ENCODE measurements around the gene SLC2A9. TPM values are rescaled to one million over a fixed set of nuclear protein-coding genes. Genes with fewer than 3 reads are reported as not detected.

The SLC2A9 gene
- total RNA-seq, 4 donors from 2014 or later: 5.6 to 10.5 (median 6.5) TPM

- no peaks in the 10 kb centered on the region for H3K4me1 ChIP-seq
- no peaks in the 10 kb centered on the region for H3K36me3 ChIP-seq
- peaks cover 0 to 13% (median 6%) of the 10 kb centered on the region in 4 donors for H3K9me3 ChIP-seq
- no peak overlapping the region for H3K27ac ChIP-seq (replicated peaks in 1 of 4)
- 88% methylated on average over 9 of the region's 9 CpGs for WGBS
- intact Hi-C loops (cut with DNase I): no loop called here
- no peak overlapping the region for H3K4me3 ChIP-seq
- TF ChIP-seq POLR2A (IDR thresholded peaks at IDR 0.05; ENCODE audit: low read depth) (no peak), POLR2AphosphoS5 (IDR thresholded peaks at IDR 0.05) (no peak), CTCF (IDR thresholded peaks at IDR 0.05) (no peak), EP300 (IDR thresholded peaks at IDR 0.05) (no peak)
- DNase-seq (ENCODE audit: extremely low spot score): no peak
- H3K27me3 ChIP-seq: no peaks in the 10 kb centered on the region
These were observed 175.4 kb downstream of the SLC2A9 start for GRCh38 chr4:9845791-9846493.

- H3K4me1 ChIP-seq: no peaks in the 10 kb centered on the region
- DNase-seq (ENCODE audit: extremely low spot score): peak; percentile 14
- no peak overlapping the region for H3K4me3 ChIP-seq
- H3K27me3 ChIP-seq: no peaks in the 10 kb centered on the region
- H3K27ac ChIP-seq (replicated peaks in 1 of 4): no peak overlapping the region
- intact Hi-C loops (cut with DNase I): no loop called here
- H3K36me3 ChIP-seq: no peaks in the 10 kb centered on the region
- H3K9me3 ChIP-seq: peaks cover 0 to 26% (median 11%) of the 10 kb centered on the region in 4 donors
- TF ChIP-seq POLR2A (IDR thresholded peaks at IDR 0.05; ENCODE audit: low read depth): no peak
- WGBS: 94% methylated on average over 2 of the region's 2 CpGs
These were observed 180.2 kb downstream of the SLC2A9 start for GRCh38 chr4:9841072-9841471.

- no peak for DNase-seq (ENCODE audit: extremely low spot score)
- Histone ChIP-seq H3K4me1 (no peaks in the 10 kb centered on the region), H3K9me3 (peaks cover 0 to 8% (median 3%) of the 10 kb centered on the region in 4 donors), H3K4me3 (no peak overlapping the region), H3K27me3 (no peaks in the 10 kb centered on the region), H3K27ac (replicated peaks in 1 of 4) (no peak overlapping the region), H3K36me3 (no peaks in the 10 kb centered on the region)
- TF ChIP-seq POLR2A (IDR thresholded peaks at IDR 0.05; ENCODE audit: low read depth) (no peak), EP300 (IDR thresholded peaks at IDR 0.05) (no peak), CTCF (IDR thresholded peaks at IDR 0.05) (no peak), POLR2AphosphoS5 (IDR thresholded peaks at IDR 0.05) (no peak)
- 78% methylated on average over 5 of the region's 5 CpGs for WGBS
- intact Hi-C loops (cut with DNase I): no loop called here
These were observed 185.9 kb downstream of the SLC2A9 start for GRCh38 chr4:9835430-9835829.

GRCh38 chr4:9833421-9833820 is 187.9 kb downstream of the SLC2A9 start:
- H3K36me3 ChIP-seq: no peaks in the 10 kb centered on the region
- no peaks in the 10 kb centered on the region for H3K4me1 ChIP-seq
- intact Hi-C loops (cut with DNase I): no loop called here
- H3K27me3 ChIP-seq: no peaks in the 10 kb centered on the region
- WGBS: 89% methylated on average over 3 of the region's 5 CpGs
- H3K9me3 ChIP-seq: no peaks in the 10 kb centered on the region
- H3K27ac ChIP-seq (replicated peaks in 1 of 4): no peak overlapping the region
- no peak for DNase-seq (ENCODE audit: extremely low spot score)
- TF ChIP-seq POLR2A (IDR thresholded peaks at IDR 0.05; ENCODE audit: low read depth) (no peak), CTCF (IDR thresholded peaks at IDR 0.05) (no peak), EP300 (IDR thresholded peaks at IDR 0.05) (no peak), POLR2AphosphoS5 (IDR thresholded peaks at IDR 0.05) (no peak)
- no peak overlapping the region for H3K4me3 ChIP-seq

GRCh38 chr4:9832640-9833039 is 188.7 kb downstream of the SLC2A9 start:
- H3K27ac ChIP-seq (replicated peaks in 1 of 4): no peak overlapping the region
- no peaks in the 10 kb centered on the region for H3K9me3 ChIP-seq
- H3K36me3 ChIP-seq: no peaks in the 10 kb centered on the region
- TF ChIP-seq EP300 (IDR thresholded peaks at IDR 0.05) (no peak), POLR2AphosphoS5 (IDR thresholded peaks at IDR 0.05) (no peak)
- H3K4me1 ChIP-seq: no peaks in the 10 kb centered on the region
- intact Hi-C loops (cut with DNase I): no loop called here
- no peak overlapping the region for H3K4me3 ChIP-seq
- H3K27me3 ChIP-seq: no peaks in the 10 kb centered on the region
- WGBS: 77% methylated on average over 2 of the region's 2 CpGs
- DNase-seq (ENCODE audit: extremely low spot score): no peak

- Histone ChIP-seq H3K4me3 (no peak overlapping the region), H3K9me3 (no peaks in the 10 kb centered on the region), H3K36me3 (no peaks in the 10 kb centered on the region), H3K27ac (replicated peaks in 1 of 4) (no peak overlapping the region), H3K4me1 (no peaks in the 10 kb centered on the region), H3K27me3 (no peaks in the 10 kb centered on the region)
- DNase-seq (ENCODE audit: extremely low spot score): no peak
- intact Hi-C loops (cut with DNase I): no loop called here
- TF ChIP-seq POLR2A (IDR thresholded peaks at IDR 0.05; ENCODE audit: low read depth) (no peak), EP300 (IDR thresholded peaks at IDR 0.05) (no peak), CTCF (IDR thresholded peaks at IDR 0.05) (no peak), POLR2AphosphoS5 (IDR thresholded peaks at IDR 0.05) (no peak)
- 88% methylated on average over 1 of the region's 1 CpG for WGBS
These were observed 194.7 kb downstream of the SLC2A9 start for GRCh38 chr4:9826551-9826950.
